H1 (cell line): ENCODE results near the gene CHRNA5. TPM values are rescaled to one million over a fixed set of nuclear protein-coding genes. Genes with fewer than 3 reads are reported as not detected.

Experiments used
- CTCF ChIA-PET: fragments of 300-600 bp; sonication (Branson Sonifier 250); formaldehyde crosslinking; loops from one replicate; lab custom pipeline; 2021; ENCODE audit not compliant: partially characterized antibody; lab: Charles Lee
- POLR2A ChIA-PET: fragments of 300-600 bp; sonication (Branson Sonifier 250); formaldehyde crosslinking; loops from one replicate; lab custom pipeline; 2021; ENCODE audit warnings: inconsistent platforms; ENCODE audit not compliant: partially characterized antibody; lab: Charles Lee
- DNase-seq, 2 experiments: peaks; one replicate each; pipeline versions ENCODE4 v3.0.0 to v3.0.0-alpha.2; 2010 to 2022; ENCODE audit warnings: low spot score in 2 of 2, low read depth in 1 of 2, mixed read lengths in 1 of 2
- FAIRE-seq: peaks from 2 replicates; lab custom pipeline; 2011; peaks lifted over from hg19 to GRCh38; lab: Jason Lieb, UNC
- H2AFZ ChIP-seq: 2 replicates; pipeline ENCODE4 v1.8.1; 2012; ENCODE audit warnings: low read length, inconsistent platforms
- H2AK5ac ChIP-seq: 2 replicates; pipeline ENCODE4 v1.6.1; 2013; ENCODE audit warnings: low read depth, low read length
- H2BK120ac ChIP-seq: replicated peaks from 2 replicates; pipeline ENCODE3; 2013; ENCODE audit warnings: low read depth, low read length, inconsistent platforms
- H2BK12ac ChIP-seq: 2 replicates; pipeline ENCODE4 v1.6.1; 2013; ENCODE audit warnings: low read depth, low read length
- H2BK15ac ChIP-seq: 2 replicates; pipeline ENCODE4 v1.6.1; 2013; ENCODE audit warnings: low read length
- H2BK20ac ChIP-seq: 2 replicates; pipeline ENCODE4 v1.6.1; 2013; ENCODE audit warnings: low read length
- H2BK5ac ChIP-seq: 2 replicates; pipeline ENCODE4 v1.6.1; 2013; ENCODE audit warnings: low read depth, low read length
- H3K14ac ChIP-seq: 2 replicates; pipeline ENCODE4 v1.6.1; 2013; ENCODE audit warnings: inconsistent platforms; ENCODE audit not compliant: insufficient read length
- H3K18ac ChIP-seq: 2 replicates; pipeline ENCODE4 v1.6.1; 2013; ENCODE audit warnings: low read length; ENCODE audit errors: extremely low read depth
- H3K23ac ChIP-seq: 2 replicates; pipeline ENCODE4 v1.6.1; 2013; ENCODE audit warnings: inconsistent platforms; ENCODE audit not compliant: insufficient read length
- H3K23me2 ChIP-seq: 2 replicates; pipeline ENCODE4 v1.6.1; 2013; ENCODE audit warnings: low read depth, low read length
- H3K27ac ChIP-seq: 2 replicates; pipeline ENCODE4 v1.6.1; 2011; ENCODE audit warnings: low read depth, low read length, inconsistent platforms
- H3K27me3 ChIP-seq, 4 experiments: replicated peaks in 1 of 4; 1 replicate in 1 of 4; 2 replicates in 3 of 4; pipeline versions ENCODE4 v1.6.1 to v1.8.1; 2011 to 2013; ENCODE audit warnings: low read length in 3 of 4, mild to moderate bottlenecking in 3 of 4, inconsistent platforms in 2 of 4, mixed read lengths in 2 of 4, moderate library complexity in 1 of 4; ENCODE audit not compliant: control insufficient read depth in 3 of 4, insufficient read depth in 3 of 4; ENCODE audit errors: extremely low read depth in 1 of 4
- H3K36me3 ChIP-seq, 4 experiments: 2 replicates each; pipeline versions ENCODE4 v1.6.1 to v1.8.1; 2011 to 2013; ENCODE audit warnings: mild to moderate bottlenecking in 4 of 4, low read length in 3 of 4, moderate library complexity in 2 of 4, control low read depth in 1 of 4, inconsistent platforms in 1 of 4; ENCODE audit not compliant: insufficient read depth in 4 of 4, control insufficient read depth in 2 of 4
- H3K4ac ChIP-seq: replicated peaks from 2 replicates; pipeline ENCODE3; 2013; ENCODE audit warnings: low read length, low read depth, mixed read lengths, inconsistent platforms; ENCODE audit not compliant: insufficient read length
- H3K4me1 ChIP-seq, 4 experiments: replicated peaks in 1 of 4; 1 replicate in 1 of 4; 2 replicates in 3 of 4; pipeline versions ENCODE4 v1.6.1 to v1.8.1; 2011 to 2013; ENCODE audit warnings: low read length in 3 of 4, inconsistent platforms in 2 of 4, mixed read lengths in 1 of 4; ENCODE audit not compliant: insufficient read depth in 4 of 4, control insufficient read depth in 3 of 4
- H3K4me2 ChIP-seq, 2 experiments: 2 replicates each; pipeline versions ENCODE4 v1.6.1 to v1.8.1; 2011 to 2013; ENCODE audit warnings: low read depth in 2 of 2, low read length in 2 of 2, control low read depth in 1 of 2, inconsistent platforms in 1 of 2, mild to moderate bottlenecking in 1 of 2; ENCODE audit not compliant: insufficient read depth in 1 of 2
- H3K4me3 ChIP-seq, 4 experiments: fragments of 200-600, 300-600 bp in 1 of 4; sonication (generic), shearing (Covaris generic), sonication (Bioruptor Twin) in 1 of 4; 2 replicates each; pipeline versions ENCODE4 v1.5.1 to v1.8.1; 2011 to 2016; ENCODE audit warnings: low read length in 4 of 4, low read depth in 3 of 4, control low read depth in 2 of 4, inconsistent platforms in 2 of 4, mild to moderate bottlenecking in 2 of 4, mixed read lengths in 1 of 4, moderate library complexity in 1 of 4; ENCODE audit not compliant: insufficient read depth in 2 of 4; ENCODE audit errors: extremely low read depth in 1 of 4
- H3K56ac ChIP-seq: replicated peaks from 2 replicates; pipeline ENCODE3; 2013; ENCODE audit warnings: low read depth, mild to moderate bottlenecking, mixed read lengths, low read length, inconsistent platforms; ENCODE audit not compliant: insufficient read length
- H3K79me1 ChIP-seq: 2 replicates; pipeline ENCODE4 v1.6.1; 2013; ENCODE audit warnings: low read depth, low read length, control low read depth
- H3K79me2 ChIP-seq, 2 experiments: 2 replicates each; pipeline versions ENCODE4 v1.6.1 to v1.8.1; 2012 to 2013; ENCODE audit warnings: low read length in 2 of 2, mild to moderate bottlenecking in 2 of 2, inconsistent platforms in 1 of 2; ENCODE audit not compliant: insufficient read depth in 2 of 2, control insufficient read depth in 1 of 2
- H3K9ac ChIP-seq, 4 experiments: replicated peaks in 1 of 4; 1 replicate in 1 of 4; 2 replicates in 3 of 4; pipeline versions ENCODE4 v1.6.1 to v1.8.1; 2011 to 2013; ENCODE audit warnings: low read depth in 3 of 4, low read length in 3 of 4, control low read depth in 2 of 4, mild to moderate bottlenecking in 2 of 4, moderate library complexity in 2 of 4, inconsistent platforms in 1 of 4; ENCODE audit errors: extremely low read depth in 1 of 4
- H3K9me3 ChIP-seq, 2 experiments: 2 replicates each; pipeline versions ENCODE4 v1.6.1 to v1.8.1; 2012 to 2013; ENCODE audit warnings: mild to moderate bottlenecking in 2 of 2, moderate library complexity in 2 of 2, control low read depth in 1 of 2, inconsistent platforms in 1 of 2, low read depth in 1 of 2, low read length in 1 of 2, mixed read lengths in 1 of 2; ENCODE audit not compliant: insufficient read depth in 2 of 2
- H4K20me1 ChIP-seq, 2 experiments: replicated peaks in 1 of 2; 2 replicates each; pipeline versions ENCODE3 to v1.8.1; 2011 to 2013; ENCODE audit warnings: inconsistent platforms in 2 of 2, low read length in 2 of 2, mild to moderate bottlenecking in 1 of 2; ENCODE audit not compliant: insufficient read depth in 2 of 2, control insufficient read depth in 1 of 2
- H4K5ac ChIP-seq: 2 replicates; pipeline ENCODE4 v1.6.1; 2013; ENCODE audit warnings: low read length, low read depth, mixed read lengths, inconsistent platforms; ENCODE audit not compliant: insufficient read length
- H4K8ac ChIP-seq: 2 replicates; pipeline ENCODE4 v1.8.0; 2013; ENCODE audit warnings: mild to moderate bottlenecking, moderate library complexity, low read length, inconsistent platforms; ENCODE audit not compliant: insufficient read depth; ENCODE audit errors: extremely low read depth
- H4K91ac ChIP-seq: replicated peaks from 2 replicates; pipeline ENCODE3; 2013; ENCODE audit warnings: low read length, mixed read lengths, inconsistent platforms; ENCODE audit not compliant: insufficient read length
- ASH2L ChIP-seq: fragments of 200-600, 300-600 bp; sonication (generic); IDR thresholded peaks from one replicate; pipeline ENCODE4 v1.7.1; 2017; ENCODE audit warnings: low read length
- CEBPB ChIP-seq: IDR thresholded peaks from 2 replicates; pipeline ENCODE4 v1.6.1; 2012; ENCODE audit warnings: low read depth, low read length
- EGR1 ChIP-seq: IDR thresholded peaks from 2 replicates; pipeline ENCODE4 v1.6.1; 2011; ENCODE audit warnings: low read depth, low read length, borderline replicate concordance
- GTF2F1 ChIP-seq: IDR thresholded peaks from 2 replicates; pipeline ENCODE4 v1.6.1; 2012; ENCODE audit warnings: low read depth, low read length, improper control_type of control experiment, borderline replicate concordance
- KDM1A ChIP-seq: fragments of 200-600, 300-600 bp; sonication (generic); IDR thresholded peaks from 2 replicates; pipeline ENCODE4 v1.7.1; 2016; ENCODE audit warnings: mild to moderate bottlenecking, low read length, borderline replicate concordance
- KDM5A ChIP-seq: fragments of 200-600 bp; IDR thresholded peaks from 2 replicates; pipeline ENCODE4 v1.7.1; 2012; ENCODE audit warnings: mild to moderate bottlenecking, low read length, inconsistent platforms, mixed read lengths
- POU5F1 ChIP-seq: IDR thresholded peaks from 2 replicates; pipeline ENCODE4 v1.6.1; 2011; ENCODE audit warnings: low read depth, mild to moderate bottlenecking, low read length, moderate library complexity
- SIRT6 ChIP-seq: IDR thresholded peaks from one replicate; pipeline ENCODE4 v1.7.1; 2012; ENCODE audit warnings: low read length, inconsistent platforms
- SP2 ChIP-seq: IDR thresholded peaks from 2 replicates; pipeline ENCODE4 v1.6.1; 2012; ENCODE audit warnings: mild to moderate bottlenecking, low read length, inconsistent platforms
- SRF ChIP-seq: IDR thresholded peaks from 2 replicates; pipeline ENCODE4 v1.6.1; 2011; ENCODE audit warnings: mild to moderate bottlenecking, low read depth, low read length, moderate library complexity
- TAF7 ChIP-seq: optimal IDR thresholded peaks from 2 replicates; pipeline ENCODE3; 2011; ENCODE audit warnings: low read depth, mild to moderate bottlenecking, inconsistent platforms, low read length, moderate library complexity, borderline replicate concordance
- TCF12 ChIP-seq: IDR thresholded peaks from 2 replicates; pipeline ENCODE4 v1.6.1; 2011; ENCODE audit warnings: low read depth, mild to moderate bottlenecking, low read length
- WGBS, 2 experiments: shearing (Covaris generic) in 1 of 2; methylation state at CpG; one replicate each; pipeline versions ENCODE4 v1.1.6 to v1.1.7; 2013 to 2015; ENCODE audit warnings: low lambda C conversion rate in 2 of 2, mixed read lengths in 2 of 2, inconsistent platforms in 1 of 2, low coverage in 1 of 2, missing lambda C conversion rate in 1 of 2; ENCODE audit not compliant: insufficient replicate concordance in 2 of 2, insufficient coverage in 1 of 2, insufficient read length in 1 of 2; ENCODE audit errors: extremely low coverage in 1 of 2, missing lambda C conversion rate in 1 of 2; 5-methylcytosine and 5-hydroxymethylcytosine counted together
- polyA plus RNA-seq, 7 experiments: library from polyadenylated mRNA; depleted of rRNA in 3 of 7; stranded (reverse) in 5 of 7; unstranded in 2 of 7; fragments of >200 nt in 5 of 7; fragments of 200-250 nt in 2 of 7; gene quantifications; 1 replicate in 5 of 7; 2 replicates in 1 of 7; 4 replicates in 1 of 7; pipeline versions ENCODE4 v1.2.1 to v1.2.3, GENCODE V29; 2011 to 2013; ENCODE audit warnings: missing spikeins in 2 of 7, mixed read lengths in 2 of 7
- total RNA-seq: library from RNA; stranded (reverse); fragmentation: NEBNext Ultra II Directional; extraction: Animal tissue kit (Norgen Biotek cat#: 25700); gene quantifications from 2 replicates; pipeline ENCODE4 v1.2.1, GENCODE V29; 2021
- TF ChIP-seq, protein P1 (sequence below): IDR thresholded peaks from 2 replicates; pipeline ENCODE4 v1.6.1; 2011; ENCODE audit warnings: low read length, improper control_type of control experiment
- TF ChIP-seq, protein P2 (sequence below): IDR thresholded peaks from 2 replicates; pipeline ENCODE4 v1.6.1; 2012; ENCODE audit warnings: inconsistent platforms

The CHRNA5 gene
- total and polyA plus RNA-seq, 2 of the 8 experiments (the other 6 are each of a cell fraction or from before 2014, with no cell fraction given) = 13.5 to 31.4 TPM

DNA sequence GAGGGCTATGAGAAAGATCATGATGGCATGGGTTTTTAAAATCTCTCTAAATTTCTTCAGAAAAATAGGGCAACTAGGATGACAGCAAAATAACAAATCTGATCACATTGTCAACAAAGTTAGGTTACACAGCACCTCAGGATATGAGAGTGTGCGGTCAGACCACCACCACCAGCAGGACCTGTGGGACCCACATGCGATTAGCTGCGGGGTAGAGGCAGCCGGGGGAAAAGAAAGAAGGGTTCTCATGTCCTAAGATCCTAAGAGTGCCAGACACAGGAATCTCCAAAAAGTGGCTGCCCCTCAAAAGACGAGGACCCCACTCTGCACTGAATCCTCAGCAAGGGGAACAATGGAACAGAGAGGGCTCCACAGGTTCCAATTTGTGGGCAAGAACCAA, 39.9 kb downstream of the CHRNA5 start:
- DNase-seq (no peak), FAIRE-seq (no peak)
- Histone ChIP-seq H3K4ac (no peak overlapping the region), H3K4me2 (no peak overlapping the region), H4K5ac (no peak overlapping the region), H3K27me3 (no peaks in the 10 kb centered on the region), H2BK5ac (no peak overlapping the region), H3K23ac (no peak overlapping the region), H3K18ac (no peak overlapping the region), H2BK20ac (no peak overlapping the region), H2BK15ac (no peak overlapping the region), H3K27ac (no peak overlapping the region), H3K9ac (no peak overlapping the region), H3K9me3 (peaks cover 4 to 16% of the 10 kb centered on the region in 2 experiments; a peak in 1 of 4 replicates), H3K23me2 (no peaks in the 10 kb centered on the region), H3K36me3 (peaks cover 0 to 3% (median 0%) of the 10 kb centered on the region in 4 experiments; a peak in 1 of 8 replicates), H3K56ac (no peak overlapping the region), H3K4me1 (no peaks in the 10 kb centered on the region), H2BK120ac (no peak overlapping the region), H3K14ac (no peak overlapping the region), H4K20me1 (no peaks in the 10 kb centered on the region), H2AK5ac (no peak overlapping the region), H3K4me3 (no peak overlapping the region), H2AFZ (no peak overlapping the region), H2BK12ac (no peak overlapping the region), H3K79me1 (no peaks in the 10 kb centered on the region), H4K91ac (no peak overlapping the region), H3K79me2 (no peaks in the 10 kb centered on the region), H4K8ac (no peak overlapping the region)
- TF ChIP-seq, protein P1, sequence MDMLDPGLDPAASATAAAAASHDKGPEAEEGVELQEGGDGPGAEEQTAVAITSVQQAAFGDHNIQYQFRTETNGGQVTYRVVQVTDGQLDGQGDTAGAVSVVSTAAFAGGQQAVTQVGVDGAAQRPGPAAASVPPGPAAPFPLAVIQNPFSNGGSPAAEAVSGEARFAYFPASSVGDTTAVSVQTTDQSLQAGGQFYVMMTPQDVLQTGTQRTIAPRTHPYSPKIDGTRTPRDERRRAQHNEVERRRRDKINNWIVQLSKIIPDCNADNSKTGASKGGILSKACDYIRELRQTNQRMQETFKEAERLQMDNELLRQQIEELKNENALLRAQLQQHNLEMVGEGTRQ = no peak
- TF ChIP-seq, protein P2, sequence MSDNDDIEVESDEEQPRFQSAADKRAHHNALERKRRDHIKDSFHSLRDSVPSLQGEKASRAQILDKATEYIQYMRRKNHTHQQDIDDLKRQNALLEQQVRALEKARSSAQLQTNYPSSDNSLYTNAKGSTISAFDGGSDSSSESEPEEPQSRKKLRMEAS = no peak
- TF ChIP-seq KDM1A (no peak), ASH2L (no peak), GTF2F1 (no peak), SP2 (no peak), TAF7 (no peak), EGR1 (no peak), SRF (no peak), SIRT6 (no peak), POU5F1 (no peak), KDM5A (no peak), TCF12 (no peak), CEBPB (no peak)
- ChIA-PET POLR2A (no interaction called here), CTCF (interaction anchor here (0.6 to 2.6 kb wide), 4 partner anchors 13 to 302 kb away, joined by 3 to 9 read pairs (median 5); no protein-coding TSS in a partner anchor)
- WGBS, 2 experiments = 91% methylated on average over 5 of the region's 5 CpGs; no CpG with 5 or more reads in 1 of the 2 experiments
